PC-3 (cell line): ENCODE results near the gene MEI4.

ENCODE experiments used
- EZH2 ChIP-seq: fragments of 300-600 bp; sonication (generic); IDR thresholded peaks from one replicate; pipeline ENCODE4 v1.6.1; 2017; ENCODE audit warnings: antibody characterized with exemption, mild to moderate bottlenecking, low read length; ENCODE audit not compliant: unreplicated experiment
- TF ChIP-seq, protein P1 (sequence below): fragments of 300-600 bp; sonication (generic); conservative IDR thresholded peaks from 2 replicates; pipeline ENCODE4 v1.5.1; 2017; ENCODE audit warnings: antibody characterized with exemption, low read depth, mild to moderate bottlenecking, low read length

DNA sequence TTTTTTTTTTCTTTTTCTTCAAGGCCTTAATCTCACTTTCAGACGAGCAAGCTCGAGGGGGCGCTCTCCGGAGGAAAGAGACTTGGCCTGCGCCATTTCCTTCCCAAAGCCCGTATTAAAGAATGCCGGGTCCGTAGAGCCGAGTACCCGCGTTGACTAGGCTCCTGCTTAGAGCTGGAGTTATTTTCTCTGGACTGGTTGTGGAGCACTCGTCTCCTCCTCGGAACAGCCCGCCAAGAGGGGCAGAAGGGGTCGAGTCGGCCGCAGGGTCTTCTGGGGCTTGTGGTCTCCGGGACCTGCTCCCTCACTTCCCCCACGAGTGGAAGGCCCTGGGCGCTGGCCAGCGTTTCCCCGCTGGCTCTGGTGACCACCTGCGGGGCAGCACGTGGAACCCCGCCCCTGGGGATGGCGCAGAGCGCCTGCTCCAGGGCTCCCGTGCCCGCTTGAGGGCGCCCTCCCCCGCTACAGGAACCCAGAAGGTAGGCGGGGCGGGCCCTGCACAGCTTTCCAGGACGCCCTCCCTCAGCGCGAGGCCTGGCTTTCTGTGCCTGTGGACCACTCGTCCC is 2.7 kb upstream of the MEI4 start:
- TF ChIP-seq, protein P1, sequence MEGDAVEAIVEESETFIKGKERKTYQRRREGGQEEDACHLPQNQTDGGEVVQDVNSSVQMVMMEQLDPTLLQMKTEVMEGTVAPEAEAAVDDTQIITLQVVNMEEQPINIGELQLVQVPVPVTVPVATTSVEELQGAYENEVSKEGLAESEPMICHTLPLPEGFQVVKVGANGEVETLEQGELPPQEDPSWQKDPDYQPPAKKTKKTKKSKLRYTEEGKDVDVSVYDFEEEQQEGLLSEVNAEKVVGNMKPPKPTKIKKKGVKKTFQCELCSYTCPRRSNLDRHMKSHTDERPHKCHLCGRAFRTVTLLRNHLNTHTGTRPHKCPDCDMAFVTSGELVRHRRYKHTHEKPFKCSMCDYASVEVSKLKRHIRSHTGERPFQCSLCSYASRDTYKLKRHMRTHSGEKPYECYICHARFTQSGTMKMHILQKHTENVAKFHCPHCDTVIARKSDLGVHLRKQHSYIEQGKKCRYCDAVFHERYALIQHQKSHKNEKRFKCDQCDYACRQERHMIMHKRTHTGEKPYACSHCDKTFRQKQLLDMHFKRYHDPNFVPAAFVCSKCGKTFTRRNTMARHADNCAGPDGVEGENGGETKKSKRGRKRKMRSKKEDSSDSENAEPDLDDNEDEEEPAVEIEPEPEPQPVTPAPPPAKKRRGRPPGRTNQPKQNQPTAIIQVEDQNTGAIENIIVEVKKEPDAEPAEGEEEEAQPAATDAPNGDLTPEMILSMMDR = no peak
- TF ChIP-seq EZH2 = no peak
